SK-N-SH treated with all-trans-retinoic acid at 6 μM for 48 hours (cell line): ENCODE measurements around the gene SLC37A1.

ENCODE experiments used
- ARNTL ChIP-seq: fragments of 450-650 bp; formaldehyde crosslinking; IDR thresholded peaks from 2 replicates; pipeline ENCODE4 v1.5.0; 2020; ENCODE audit warnings: low read depth, mild to moderate bottlenecking, moderate library complexity, borderline replicate concordance
- OSR1 ChIP-seq: fragments of 250-450 bp; sonication (Bioruptor Pico); IDR thresholded peaks from 2 replicates; pipeline ENCODE4 v1.8.0; 2022; ENCODE audit warnings: moderate library complexity, mild to moderate bottlenecking, inconsistent platforms
- POU6F1 ChIP-seq: fragments of 250-450 bp; sonication (Bioruptor Pico); IDR thresholded peaks from 2 replicates; pipeline ENCODE4 v1.8.0; 2021; ENCODE audit warnings: low read depth, mild to moderate bottlenecking, moderate library complexity, borderline replicate concordance
- RARB ChIP-seq: fragments of 250-450 bp; sonication (Bioruptor Pico); IDR thresholded peaks from 2 replicates; pipeline ENCODE4 v1.8.0; 2021; ENCODE audit warnings: mild to moderate bottlenecking, moderate library complexity
- SNAI2 ChIP-seq: fragments of 250-450 bp; sonication (Bioruptor Pico); IDR thresholded peaks from 2 replicates; pipeline ENCODE4 v1.5.0; 2020; ENCODE audit warnings: mild to moderate bottlenecking, moderate library complexity
- ZFP30 ChIP-seq: fragments of 450-650 bp; formaldehyde crosslinking; IDR thresholded peaks from 2 replicates; pipeline ENCODE4 v1.5.0; 2022; ENCODE audit warnings: mild to moderate bottlenecking, moderate library complexity
- ZNF565 ChIP-seq: fragments of 450-650 bp; formaldehyde crosslinking; conservative IDR thresholded peaks from 2 replicates; pipeline ENCODE4 v1.5.0; 2020; ENCODE audit warnings: low read depth, mild to moderate bottlenecking, moderate library complexity
- ZNF70 ChIP-seq: fragments of 450-650 bp; formaldehyde crosslinking; IDR thresholded peaks from 2 replicates; pipeline ENCODE4 v1.5.0; 2020; ENCODE audit warnings: mild to moderate bottlenecking, moderate library complexity
- TF ChIP-seq, protein P1 (sequence below): fragments of 250-450 bp; sonication (Bioruptor Pico); IDR thresholded peaks from 2 replicates; pipeline ENCODE4 v1.8.0; 2020; ENCODE audit warnings: mild to moderate bottlenecking, moderate library complexity, borderline replicate concordance
- TF ChIP-seq, protein P2 (sequence below): fragments of 250-450 bp; sonication (Bioruptor Pico); IDR thresholded peaks from 2 replicates; pipeline ENCODE4 v1.5.1; 2020; ENCODE audit warnings: low read depth, mild to moderate bottlenecking, moderate library complexity

DNA sequence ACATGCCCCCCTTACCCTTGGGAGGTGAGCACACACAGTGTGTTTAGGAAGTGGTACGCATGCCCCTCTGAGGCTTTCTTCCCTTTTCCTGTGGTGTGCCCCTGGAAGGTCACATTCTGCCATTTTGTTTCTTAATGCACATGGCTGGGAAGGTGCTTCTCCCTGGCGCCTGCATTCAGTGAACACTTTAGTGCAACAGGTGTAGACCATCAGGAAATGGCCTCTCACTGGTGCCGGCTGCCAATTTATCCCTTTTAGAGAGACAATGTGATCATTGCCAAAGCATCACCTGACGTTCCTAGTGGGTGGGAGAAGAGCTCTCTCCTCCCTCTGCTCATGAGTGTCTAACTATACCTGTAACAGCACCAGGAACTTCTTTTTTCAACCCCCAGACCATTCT lies 88.0 kb downstream of the SLC37A1 start:
- TF ChIP-seq RARB (CRISPR knock-in tag) (no peak), ZFP30 (CRISPR knock-in tag) (no peak), ZNF565 (CRISPR knock-in tag) (no peak), SNAI2 (CRISPR knock-in tag) (no peak), ARNTL (CRISPR knock-in tag) (no peak), OSR1 (CRISPR knock-in tag) (no peak), ZNF70 (CRISPR knock-in tag) (no peak), POU6F1 (no peak)
- TF ChIP-seq, protein P1, sequence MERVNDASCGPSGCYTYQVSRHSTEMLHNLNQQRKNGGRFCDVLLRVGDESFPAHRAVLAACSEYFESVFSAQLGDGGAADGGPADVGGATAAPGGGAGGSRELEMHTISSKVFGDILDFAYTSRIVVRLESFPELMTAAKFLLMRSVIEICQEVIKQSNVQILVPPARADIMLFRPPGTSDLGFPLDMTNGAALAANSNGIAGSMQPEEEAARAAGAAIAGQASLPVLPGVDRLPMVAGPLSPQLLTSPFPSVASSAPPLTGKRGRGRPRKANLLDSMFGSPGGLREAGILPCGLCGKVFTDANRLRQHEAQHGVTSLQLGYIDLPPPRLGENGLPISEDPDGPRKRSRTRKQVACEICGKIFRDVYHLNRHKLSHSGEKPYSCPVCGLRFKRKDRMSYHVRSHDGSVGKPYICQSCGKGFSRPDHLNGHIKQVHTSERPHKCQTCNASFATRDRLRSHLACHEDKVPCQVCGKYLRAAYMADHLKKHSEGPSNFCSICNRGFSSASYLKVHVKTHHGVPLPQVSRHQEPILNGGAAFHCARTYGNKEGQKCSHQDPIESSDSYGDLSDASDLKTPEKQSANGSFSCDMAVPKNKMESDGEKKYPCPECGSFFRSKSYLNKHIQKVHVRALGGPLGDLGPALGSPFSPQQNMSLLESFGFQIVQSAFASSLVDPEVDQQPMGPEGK (CRISPR knock-in tag): no peak
- TF ChIP-seq, protein P2, sequence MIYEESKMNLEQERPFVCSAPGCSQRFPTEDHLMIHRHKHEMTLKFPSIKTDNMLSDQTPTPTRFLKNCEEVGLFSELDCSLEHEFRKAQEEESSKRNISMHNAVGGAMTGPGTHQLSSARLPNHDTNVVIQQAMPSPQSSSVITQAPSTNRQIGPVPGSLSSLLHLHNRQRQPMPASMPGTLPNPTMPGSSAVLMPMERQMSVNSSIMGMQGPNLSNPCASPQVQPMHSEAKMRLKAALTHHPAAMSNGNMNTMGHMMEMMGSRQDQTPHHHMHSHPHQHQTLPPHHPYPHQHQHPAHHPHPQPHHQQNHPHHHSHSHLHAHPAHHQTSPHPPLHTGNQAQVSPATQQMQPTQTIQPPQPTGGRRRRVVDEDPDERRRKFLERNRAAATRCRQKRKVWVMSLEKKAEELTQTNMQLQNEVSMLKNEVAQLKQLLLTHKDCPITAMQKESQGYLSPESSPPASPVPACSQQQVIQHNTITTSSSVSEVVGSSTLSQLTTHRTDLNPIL (CRISPR knock-in tag): no peak
